Measurements from ENCODE around the gene DCX. TPM values are rescaled to one million over a fixed set of nuclear protein-coding genes. Genes with fewer than 3 reads are reported as not detected.

The DCX gene
- total RNA-seq, 2 donors from 2014 or later: not detected

- Histone ChIP-seq H3K27ac (no peak overlapping the region), H3K4me1 (ENCODE audit: control insufficient read depth in 1 of 2, low read depth in 2 of 2) (no peaks in the 10 kb centered on the region), H3K27me3 (replicated peaks; ENCODE audit: insufficient read depth) (no peaks in the 10 kb centered on the region), H3K9me3 (no peaks in the 10 kb centered on the region), H3K4me3 (no peak overlapping the region), H3K36me3 (no peaks in the 10 kb centered on the region)
- ATAC-seq (ENCODE audit: insufficient number of reproducible peaks, low FRiP score, low read depth) (no peak), DNase-seq (ENCODE audit: low spot score) (no peak)
- no peak for TF ChIP-seq CTCF (IDR thresholded peaks at IDR 0.05)
These were observed 48.3 kb downstream of the DCX start for GRCh38 chrX:111363741-111364140.

- ATAC-seq (ENCODE audit: insufficient number of reproducible peaks, low FRiP score, low read depth): no peak
- Histone ChIP-seq H3K27me3 (replicated peaks; ENCODE audit: insufficient read depth) (no peaks in the 10 kb centered on the region), H3K36me3 (no peaks in the 10 kb centered on the region), H3K9me3 (no peaks in the 10 kb centered on the region), H3K27ac (no peak overlapping the region), H3K4me3 (no peak overlapping the region), H3K4me1 (ENCODE audit: control insufficient read depth in 1 of 2, low read depth in 2 of 2) (no peaks in the 10 kb centered on the region)
- DNase-seq (ENCODE audit: low spot score): no peak
- no peak for TF ChIP-seq CTCF (IDR thresholded peaks at IDR 0.05)
These were observed 50.2 kb downstream of the DCX start for GRCh38 chrX:111361751-111362150.

- H3K36me3 ChIP-seq: no peaks in the 10 kb centered on the region
- H3K27ac ChIP-seq: no peak overlapping the region
- DNase-seq (ENCODE audit: low spot score) (no peak), ATAC-seq (ENCODE audit: insufficient number of reproducible peaks, low FRiP score, low read depth) (no peak)
- H3K4me3 ChIP-seq: no peak overlapping the region
- H3K4me1 ChIP-seq (ENCODE audit: control insufficient read depth in 1 of 2, low read depth in 2 of 2): no peaks in the 10 kb centered on the region
- no peaks in the 10 kb centered on the region for H3K27me3 ChIP-seq (replicated peaks; ENCODE audit: insufficient read depth)
- H3K9me3 ChIP-seq: no peaks in the 10 kb centered on the region
- TF ChIP-seq CTCF (IDR thresholded peaks at IDR 0.05): no peak
These were observed 51.2 kb downstream of the DCX start for GRCh38 chrX:111360839-111361238.

DNA sequence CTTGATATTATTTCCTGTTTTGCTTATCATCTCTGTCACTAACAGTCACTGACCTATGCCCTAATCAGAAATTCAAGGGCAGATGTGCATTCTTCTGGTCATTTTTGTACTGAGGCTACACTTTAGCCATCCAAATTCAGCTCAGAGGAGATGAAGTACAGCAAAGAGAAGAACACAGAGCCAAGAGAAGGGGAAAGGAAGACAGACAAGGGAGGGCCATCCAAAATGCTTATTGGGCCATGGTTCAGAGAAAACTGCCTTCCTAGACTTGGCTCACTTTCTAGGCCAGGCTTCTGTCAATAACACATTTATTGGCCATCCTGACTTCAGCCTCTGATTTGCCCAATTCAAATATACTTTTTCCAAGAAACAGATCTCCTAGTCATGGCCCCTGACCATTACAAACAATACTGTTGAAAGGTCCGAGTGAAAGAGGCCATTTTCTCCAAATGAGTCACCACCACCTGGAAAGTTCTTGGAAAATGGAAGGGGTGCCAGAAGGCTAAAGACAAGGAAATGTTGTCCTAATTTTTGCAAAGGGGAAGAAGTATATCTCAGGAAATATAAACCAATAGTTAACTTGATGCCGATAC, 56.4 kb downstream of the DCX start:
- Histone ChIP-seq H3K4me3 (no peak overlapping the region), H3K36me3 (no peaks in the 10 kb centered on the region), H3K27ac (no peak overlapping the region), H3K27me3 (replicated peaks; ENCODE audit: insufficient read depth) (no peaks in the 10 kb centered on the region), H3K9me3 (no peaks in the 10 kb centered on the region), H3K4me1 (ENCODE audit: control insufficient read depth in 1 of 2, low read depth in 2 of 2) (peaks cover 0 to 14% of the 10 kb centered on the region in 2 donors)
- TF ChIP-seq CTCF (IDR thresholded peaks at IDR 0.05): no peak
- no peak for DNase-seq (ENCODE audit: low spot score)
- no peak for ATAC-seq (ENCODE audit: insufficient number of reproducible peaks, low FRiP score, low read depth)

GRCh38 chrX:111354496-111354895, 57.5 kb downstream of the DCX start:
- Histone ChIP-seq H3K4me3 (no peak overlapping the region), H3K27ac (no peak overlapping the region), H3K27me3 (replicated peaks; ENCODE audit: insufficient read depth) (no peaks in the 10 kb centered on the region), H3K4me1 (ENCODE audit: control insufficient read depth in 1 of 2, low read depth in 2 of 2) (peaks cover 0 to 14% of the 10 kb centered on the region in 2 donors), H3K9me3 (no peaks in the 10 kb centered on the region), H3K36me3 (no peaks in the 10 kb centered on the region)
- no peak for DNase-seq (ENCODE audit: low spot score)
- no peak for ATAC-seq (ENCODE audit: insufficient number of reproducible peaks, low FRiP score, low read depth)
- no peak for TF ChIP-seq CTCF (IDR thresholded peaks at IDR 0.05)
